WERI-Rb-1 (cell line): ENCODE measurements around the gene NEFH.

Experiments
- DNase-seq: peaks from one replicate; pipeline ENCODE4 v3.0.0-alpha.2; 2020
- H3K27ac ChIP-seq: fragments of 250-450 bp; sonication (Bioruptor Pico); 2 replicates; pipeline ENCODE4 v1.5.1; 2020; ENCODE audit warnings: mild to moderate bottlenecking, moderate library complexity
- H3K27me3 ChIP-seq: fragments of 250-450 bp; sonication (Bioruptor Pico); 2 replicates; pipeline ENCODE4 v1.5.1; 2021; ENCODE audit warnings: mild to moderate bottlenecking, low read depth, moderate library complexity; ENCODE audit not compliant: insufficient read depth, severe bottlenecking
- H3K36me3 ChIP-seq: fragments of 250-450 bp; sonication (Bioruptor Pico); 2 replicates; pipeline ENCODE4 v1.5.1; 2020; ENCODE audit warnings: mild to moderate bottlenecking, moderate library complexity
- H3K4me3 ChIP-seq: 2 replicates; pipeline ENCODE4 v1.5.1; 2011; ENCODE audit warnings: low read depth, mild to moderate bottlenecking, control low read depth, low read length
- H3K9me3 ChIP-seq: fragments of 250-450 bp; sonication (Bioruptor Pico); 2 replicates; pipeline ENCODE4 v1.5.1; 2021; ENCODE audit warnings: mild to moderate bottlenecking, moderate library complexity; ENCODE audit not compliant: severe bottlenecking
- CTCF ChIP-seq: IDR thresholded peaks from 2 replicates; pipeline ENCODE4 v1.5.1; 2011; ENCODE audit warnings: low read depth, mild to moderate bottlenecking, control low read depth, inconsistent platforms, low read length

The NEFH gene

GRCh38 chr22:29510542-29510941 is 30.5 kb downstream of the NEFH start:
- TF ChIP-seq CTCF, result no peak
- H3K27me3 ChIP-seq, result no peaks in the 10 kb centered on the region
- no peak for DNase-seq
- no peak overlapping the region for H3K27ac ChIP-seq
- H3K4me3 ChIP-seq, result no peak overlapping the region
- H3K36me3 ChIP-seq, result peaks cover 67% of the 10 kb centered on the region
- H3K9me3 ChIP-seq, result no peaks in the 10 kb centered on the region

- DNase-seq, result no peak
- H3K27me3 ChIP-seq, result no peaks in the 10 kb centered on the region
- H3K9me3 ChIP-seq, result no peaks in the 10 kb centered on the region
- H3K36me3 ChIP-seq, result peaks cover 65% of the 10 kb centered on the region
- no peak overlapping the region for H3K27ac ChIP-seq
- TF ChIP-seq CTCF, result no peak
- H3K4me3 ChIP-seq, result no peak overlapping the region
Observed at GRCh38 chr22:29511126-29511862, 31.3 kb downstream of the NEFH start.

GRCh38 chr22:29512031-29512430 is 32.0 kb downstream of the NEFH start:
- peaks cover 65% of the 10 kb centered on the region for H3K36me3 ChIP-seq
- no peak overlapping the region for H3K27ac ChIP-seq
- no peak for TF ChIP-seq CTCF
- H3K9me3 ChIP-seq, result no peaks in the 10 kb centered on the region
- no peak for DNase-seq
- no peak overlapping the region for H3K4me3 ChIP-seq
- H3K27me3 ChIP-seq, result no peaks in the 10 kb centered on the region

GRCh38 chr22:29517215-29517908 is 37.3 kb downstream of the NEFH start:
- no peak for DNase-seq
- Histone ChIP-seq H3K27ac (no peak overlapping the region), H3K4me3 (no peak overlapping the region), H3K36me3 (peaks cover 69% of the 10 kb centered on the region), H3K9me3 (no peaks in the 10 kb centered on the region), H3K27me3 (no peaks in the 10 kb centered on the region)
- TF ChIP-seq CTCF, result no peak

- H3K27ac ChIP-seq, result no peak overlapping the region
- no peak for TF ChIP-seq CTCF
- DNase-seq, result no peak
- peaks cover 71% of the 10 kb centered on the region for H3K36me3 ChIP-seq
- H3K27me3 ChIP-seq, result no peaks in the 10 kb centered on the region
- no peak overlapping the region for H3K4me3 ChIP-seq
- no peaks in the 10 kb centered on the region for H3K9me3 ChIP-seq
Observed at GRCh38 chr22:29518427-29518826, 38.4 kb downstream of the NEFH start.
